WTC11 (cell line): Measurements from ENCODE around the gene IQSEC1. TPM values are rescaled to one million over a fixed set of nuclear protein-coding genes. Genes with fewer than 3 reads are reported as not detected.

ENCODE experiments used
- ATAC-seq: fragments of 200-7000 bp; cut with Tn5 transposase; 2 replicates; pipeline ENCODE4 v1.10.0; 2021; ENCODE audit warnings: mild to moderate bottlenecking, moderate library complexity
- CTCF ChIA-PET: fragments of 300-600 bp; sonication (Branson Sonifier 250); formaldehyde crosslinking; loops from one replicate; lab custom pipeline; 2021; ENCODE audit warnings: antibody characterized with exemption; lab: Charles Lee
- POLR2A ChIA-PET: fragments of 350-600 bp; sonication (Branson Sonifier 250); formaldehyde crosslinking; loops from one replicate; lab custom pipeline; 2021; ENCODE audit warnings: antibody characterized with exemption; lab: Charles Lee
- DNase-seq: peaks from one replicate; pipeline ENCODE4 v3.0.0; 2021; ENCODE audit warnings: low spot score
- H3K27ac Mint-ChIP-seq: 2 replicates; pipeline ENCODE4 v1.8.0; 2021; ENCODE audit warnings: mixed read lengths
- H3K27me3 Mint-ChIP-seq: 2 replicates; pipeline ENCODE4 v1.8.0; 2021; ENCODE audit warnings: low read depth, mild to moderate bottlenecking, moderate library complexity, mixed read lengths
- H3K36me3 Mint-ChIP-seq: 2 replicates; pipeline ENCODE4 v1.8.0; 2021; ENCODE audit warnings: mixed read lengths
- H3K4me1 Mint-ChIP-seq: 2 replicates; pipeline ENCODE4 v1.8.0; 2022; ENCODE audit warnings: mixed read lengths
- H3K4me3 Mint-ChIP-seq: 2 replicates; pipeline ENCODE4 v1.8.0; 2021; ENCODE audit warnings: mild to moderate bottlenecking, moderate library complexity, mixed read lengths
- H3K9me3 Mint-ChIP-seq: 2 replicates; pipeline ENCODE4 v1.8.0; 2021; ENCODE audit warnings: mixed read lengths
- AFF4 ChIP-seq: sonication (generic); formaldehyde crosslinking; IDR thresholded peaks from 2 replicates; pipeline ENCODE4 v1.8.1; 2023; ENCODE audit warnings: mild to moderate bottlenecking, missing genetic modification reagents, borderline replicate concordance
- AR ChIP-seq: fragments of 250-450 bp; sonication (Bioruptor Pico); IDR thresholded peaks from 2 replicates; pipeline ENCODE4 v1.9.0; 2021; ENCODE audit warnings: mild to moderate bottlenecking
- ATF1 ChIP-seq: sonication (generic); formaldehyde crosslinking; IDR thresholded peaks from 2 replicates; pipeline ENCODE4 v1.8.1; 2023; ENCODE audit warnings: mild to moderate bottlenecking, moderate library complexity, missing genetic modification reagents
- CREM ChIP-seq: sonication (generic); formaldehyde crosslinking; IDR thresholded peaks from 2 replicates; pipeline ENCODE4 v1.8.1; 2022; ENCODE audit warnings: mild to moderate bottlenecking, missing genetic modification reagents, moderate library complexity
- CTCF ChIP-seq: fragments of 200-600 bp; IDR thresholded peaks from 2 replicates; pipeline ENCODE4 v1.8.0; 2022; ENCODE audit warnings: antibody characterized with exemption
- ETV6 ChIP-seq: sonication (generic); formaldehyde crosslinking; IDR thresholded peaks from 2 replicates; pipeline ENCODE4 v1.8.1; 2022; ENCODE audit warnings: mild to moderate bottlenecking, missing genetic modification reagents
- FOXJ3 ChIP-seq: sonication (generic); formaldehyde crosslinking; IDR thresholded peaks from 2 replicates; pipeline ENCODE4 v1.9.0; 2021; ENCODE audit warnings: missing genetic modification reagents, mild to moderate bottlenecking, borderline replicate concordance
- FOXP1 ChIP-seq: sonication (generic); formaldehyde crosslinking; IDR thresholded peaks from 2 replicates; pipeline ENCODE4 v1.8.0; 2022; ENCODE audit warnings: missing genetic modification reagents, mild to moderate bottlenecking, moderate library complexity, borderline replicate concordance
- HMGA2 ChIP-seq: fragments of 250-450 bp; sonication (Bioruptor Pico); IDR thresholded peaks from 2 replicates; pipeline ENCODE4 v1.4.0; 2021; ENCODE audit warnings: mild to moderate bottlenecking, moderate library complexity
- IRF2 ChIP-seq: sonication (generic); formaldehyde crosslinking; IDR thresholded peaks from 2 replicates; pipeline ENCODE4 v1.8.0; 2022; ENCODE audit warnings: low read depth, missing genetic modification reagents, borderline replicate concordance
- JUN ChIP-seq: sonication (generic); formaldehyde crosslinking; IDR thresholded peaks from 2 replicates; pipeline ENCODE4 v1.8.0; 2023; ENCODE audit warnings: mild to moderate bottlenecking, missing genetic modification reagents
- RELA ChIP-seq: sonication (generic); formaldehyde crosslinking; IDR thresholded peaks from 2 replicates; pipeline ENCODE4 v1.8.1; 2022; ENCODE audit warnings: missing genetic modification reagents, mild to moderate bottlenecking, borderline replicate concordance
- RORB ChIP-seq: fragments of 250-450 bp; sonication (Bioruptor Pico); IDR thresholded peaks from 2 replicates; pipeline ENCODE4 v1.9.0; 2021; ENCODE audit warnings: mild to moderate bottlenecking
- SMAD3 ChIP-seq: sonication (generic); formaldehyde crosslinking; IDR thresholded peaks from 2 replicates; pipeline ENCODE4 v1.8.0; 2022; ENCODE audit warnings: missing genetic modification reagents, mild to moderate bottlenecking, borderline replicate concordance
- SP1 ChIP-seq: sonication (generic); formaldehyde crosslinking; conservative IDR thresholded peaks from 2 replicates; pipeline ENCODE4 v1.8.1; 2022; ENCODE audit warnings: missing genetic modification reagents
- STAT6 ChIP-seq: sonication (generic); formaldehyde crosslinking; conservative IDR thresholded peaks from 2 replicates; pipeline ENCODE4 v1.8.1; 2023; ENCODE audit warnings: mild to moderate bottlenecking, low read depth, missing genetic modification reagents, moderate library complexity
- TCF7 ChIP-seq: sonication (generic); formaldehyde crosslinking; IDR thresholded peaks from 2 replicates; pipeline ENCODE4 v1.8.0; 2022; ENCODE audit warnings: mild to moderate bottlenecking, low read depth, missing genetic modification reagents, moderate library complexity
- TP53 ChIP-seq: sonication (generic); formaldehyde crosslinking; IDR thresholded peaks from 2 replicates; pipeline ENCODE4 v1.8.1; 2023; ENCODE audit warnings: mild to moderate bottlenecking, missing genetic modification reagents
- ZNF232 ChIP-seq: sonication (generic); formaldehyde crosslinking; IDR thresholded peaks from 2 replicates; pipeline ENCODE4 v1.8.0; 2022; ENCODE audit warnings: mild to moderate bottlenecking, missing genetic modification reagents
- ZNF423 ChIP-seq: fragments of 250-450 bp; sonication (Bioruptor Pico); IDR thresholded peaks from 2 replicates; pipeline ENCODE4 v2.1.2; 2022; ENCODE audit warnings: mild to moderate bottlenecking, moderate library complexity
- ZNF512 ChIP-seq: sonication (generic); formaldehyde crosslinking; IDR thresholded peaks from 2 replicates; pipeline ENCODE4 v1.8.1; 2022; ENCODE audit warnings: missing genetic modification reagents, borderline replicate concordance
- ZNF671 ChIP-seq: fragments of 250-450 bp; sonication (Bioruptor Pico); IDR thresholded peaks from 2 replicates; pipeline ENCODE4 v1.8.0; 2021; ENCODE audit warnings: mild to moderate bottlenecking
- total RNA-seq: library from RNA; stranded (reverse); gene quantifications from 3 replicates; pipeline ENCODE4 v1.2.3, GENCODE V29; 2021

IQSEC1 gene
- total RNA-seq, 1 experiment from 2014 or later: 35.0 TPM

GRCh38 chr3:12891391-12891984 lies 181.7 kb downstream of the IQSEC1 start:
- H3K36me3 Mint-ChIP-seq: no peaks in the 10 kb centered on the region
- no peak for DNase-seq
- H3K4me1 Mint-ChIP-seq: peaks cover 6% of the 10 kb centered on the region; the same call in 1 of the 2 replicates
- peaks cover 51% of the 10 kb centered on the region for H3K27me3 Mint-ChIP-seq
- no peak for ATAC-seq
- H3K9me3 Mint-ChIP-seq: no peaks in the 10 kb centered on the region
- CTCF ChIA-PET: interaction anchor here (0.6 to 4.3 kb wide), 18 partner anchors 13 to 255 kb away, joined by 3 to 57 read pairs (median 4); partner anchors contain the start of genes CAND2 and RPL32
- TF ChIP-seq AFF4 (CRISPR knock-in tag): no peak
- TF ChIP-seq RELA (CRISPR knock-in tag): no peak
- no peak for TF ChIP-seq ZNF671 (CRISPR knock-in tag)
- no peak for TF ChIP-seq TCF7
- no peak for TF ChIP-seq AR (CRISPR knock-in tag)
- TF ChIP-seq ZNF423 (CRISPR knock-in tag): no peak
- no peak for TF ChIP-seq JUN (CRISPR knock-in tag)
- no peak for TF ChIP-seq CTCF
- no peak for TF ChIP-seq TP53 (CRISPR knock-in tag)
- TF ChIP-seq ZNF232 (CRISPR knock-in tag): no peak
- no peak for TF ChIP-seq ATF1
- no peak for TF ChIP-seq SMAD3 (CRISPR knock-in tag)
- H3K4me3 Mint-ChIP-seq: no peak overlapping the region
- POLR2A ChIA-PET: interaction anchor here (0.6 kb wide), 1 partner anchor 36 kb away, joined by 4 read pairs; no protein-coding TSS in a partner anchor
- H3K27ac Mint-ChIP-seq: no peak overlapping the region

GRCh38 chr3:12890610-12891390 lies 182.4 kb downstream of the IQSEC1 start:
- H3K36me3 Mint-ChIP-seq: no peaks in the 10 kb centered on the region
- ATAC-seq (no peak), DNase-seq (no peak)
- POLR2A ChIA-PET: no interaction called here
- H3K4me3 Mint-ChIP-seq: no peak overlapping the region
- H3K4me1 Mint-ChIP-seq: peaks cover 6% of the 10 kb centered on the region; the same call in 1 of the 2 replicates
- H3K27ac Mint-ChIP-seq: no peak overlapping the region
- CTCF ChIA-PET: interaction anchor here (0.5 to 4.3 kb wide), 15 partner anchors 13 to 208 kb away, joined by 3 to 57 read pairs (median 4); partner anchors contain the start of genes CAND2 and RPL32
- H3K27me3 Mint-ChIP-seq: peaks cover 55% of the 10 kb centered on the region
- no peaks in the 10 kb centered on the region for H3K9me3 Mint-ChIP-seq
- no peak for TF ChIP-seq STAT6 (CRISPR knock-in tag)
- TF ChIP-seq FOXJ3: no peak
- no peak for TF ChIP-seq ETV6
- TF ChIP-seq IRF2 (CRISPR knock-in tag): no peak
- no peak for TF ChIP-seq RORB (CRISPR knock-in tag)
- no peak for TF ChIP-seq SP1 (CRISPR knock-in tag)
- no peak for TF ChIP-seq FOXP1
- no peak for TF ChIP-seq CREM
- TF ChIP-seq ZNF512 (CRISPR knock-in tag): no peak
- no peak for TF ChIP-seq RELA (CRISPR knock-in tag)
- no peak for TF ChIP-seq HMGA2 (CRISPR knock-in tag)
